Neural cell (in vitro differentiated cells): ENCODE results near the gene THBS1. TPM values are rescaled to one million over a fixed set of nuclear protein-coding genes. Genes with fewer than 3 reads are reported as not detected.

Experiments used
- H2AFZ ChIP-seq: fragments of 200-600, 300-800 bp; sonication (generic), shearing (Covaris generic); 2 replicates; pipeline ENCODE4 v1.6.0; 2014; ENCODE audit warnings: low read depth, mild to moderate bottlenecking, antibody characterized with exemption, low read length, moderate library complexity
- H3F3A ChIP-seq: fragments of 200-600 bp; shearing (Covaris generic); 2 replicates; pipeline ENCODE4 v1.6.1; 2016; ENCODE audit warnings: mild to moderate bottlenecking, moderate library complexity, mixed read lengths, antibody characterized with exemption, low read length; ENCODE audit not compliant: insufficient read depth, poor library complexity, severe bottlenecking
- H3K27ac ChIP-seq: fragments of 200-600, 300-800 bp; sonication (generic), shearing (Covaris generic); 2 replicates; pipeline ENCODE4 v1.5.1; 2014; ENCODE audit warnings: mild to moderate bottlenecking, low read length, moderate library complexity
- H3K27me3 ChIP-seq: fragments of 300-800, 200-600 bp; sonication (generic), shearing (Covaris generic); 2 replicates; pipeline ENCODE4 v1.6.0; 2014; ENCODE audit warnings: mild to moderate bottlenecking, low read depth, low read length, moderate library complexity; ENCODE audit not compliant: insufficient read depth
- H3K36me3 ChIP-seq: fragments of 300-800, 200-600 bp; sonication (generic), shearing (Covaris generic); 2 replicates; pipeline ENCODE4 v1.5.1; 2014; ENCODE audit warnings: mild to moderate bottlenecking, antibody characterized with exemption, low read length, moderate library complexity; ENCODE audit not compliant: insufficient read depth
- H3K4me2 ChIP-seq: fragments of 300-800, 200-600 bp; sonication (generic), shearing (Covaris generic); 2 replicates; pipeline ENCODE4 v1.6.0; 2014; ENCODE audit warnings: mild to moderate bottlenecking, low read length
- H3K4me3 ChIP-seq: fragments of 300-800, 200-600 bp; sonication (generic), shearing (Covaris generic); 2 replicates; pipeline ENCODE4 v1.5.1; 2014; ENCODE audit warnings: mild to moderate bottlenecking, low read length, moderate library complexity
- H3K79me2 ChIP-seq: fragments of 200-600 bp; shearing (Covaris generic); replicated peaks from 2 replicates; pipeline ENCODE4 v1.6.0; 2014; ENCODE audit warnings: mild to moderate bottlenecking, low read length, moderate library complexity; ENCODE audit not compliant: insufficient read depth
- H3K9ac ChIP-seq: fragments of 300-800, 200-600 bp; sonication (generic), shearing (Covaris generic); 2 replicates; pipeline ENCODE4 v1.6.1; 2016; ENCODE audit warnings: mild to moderate bottlenecking, low read length, mixed read lengths
- H3K9me2 ChIP-seq: fragments of 200-600 bp; shearing (Covaris generic); 2 replicates; pipeline ENCODE4 v1.6.1; 2016; ENCODE audit warnings: mild to moderate bottlenecking, low read length, mixed read lengths; ENCODE audit not compliant: insufficient read depth
- H3K9me3 ChIP-seq: fragments of 200-600, 300-800 bp; sonication (generic), shearing (Covaris generic); 2 replicates; pipeline ENCODE4 v1.6.1; 2016; ENCODE audit warnings: mild to moderate bottlenecking, mixed run types, low read length, moderate library complexity, mixed read lengths
- H4K20me1 ChIP-seq: fragments of 200-600 bp; shearing (Covaris generic); 2 replicates; pipeline ENCODE4 v1.6.1; 2016; ENCODE audit warnings: mild to moderate bottlenecking, mixed run types; ENCODE audit not compliant: insufficient read depth
- EP300 ChIP-seq: fragments of 450-650 bp; conservative IDR thresholded peaks from 2 replicates; pipeline ENCODE4 v1.6.1; 2014; ENCODE audit warnings: antibody characterized with exemption, mild to moderate bottlenecking, moderate library complexity; ENCODE audit not compliant: poor library complexity, severe bottlenecking
- EZH2 ChIP-seq: fragments of 200-600, 300-800 bp; shearing (Covaris generic), sonication (generic); IDR thresholded peaks from 2 replicates; pipeline ENCODE4 v1.6.1; 2014; ENCODE audit warnings: antibody characterized with exemption, low read length, borderline replicate concordance, mild to moderate bottlenecking; ENCODE audit not compliant: insufficient read depth, poor library complexity, severe bottlenecking
- MXI1 ChIP-seq: fragments of 450-650 bp; conservative IDR thresholded peaks from 2 replicates; pipeline ENCODE4 v1.6.1; 2014; ENCODE audit warnings: antibody characterized with exemption, mild to moderate bottlenecking; ENCODE audit not compliant: poor library complexity, severe bottlenecking
- POLR2AphosphoS5 ChIP-seq: IDR thresholded peaks from 2 replicates; pipeline ENCODE4 v1.6.1; 2012
- RAD21 ChIP-seq: fragments of 450-650 bp; conservative IDR thresholded peaks from 2 replicates; pipeline ENCODE4 v1.6.1; 2014; ENCODE audit warnings: antibody characterized with exemption, mild to moderate bottlenecking, moderate library complexity
- REST ChIP-seq: IDR thresholded peaks from 2 replicates; pipeline ENCODE4 v1.6.1; 2012; ENCODE audit warnings: borderline replicate concordance
- SMC3 ChIP-seq: fragments of 450-650 bp; conservative IDR thresholded peaks from 2 replicates; pipeline ENCODE4 v1.6.1; 2014; ENCODE audit warnings: antibody characterized with exemption, mild to moderate bottlenecking, moderate library complexity; ENCODE audit not compliant: poor library complexity
- TAF1 ChIP-seq: IDR thresholded peaks from 2 replicates; pipeline ENCODE4 v1.6.1; 2012; ENCODE audit warnings: low read depth
- polyA plus RNA-seq: library from polyadenylated mRNA; depleted of rRNA; stranded (reverse); fragments of >200 nt; gene quantifications from 2 replicates; pipeline ENCODE4 v1.2.3, GENCODE V29; 2014
- TF ChIP-seq, protein P1 (sequence below): fragments of 450-650 bp; IDR thresholded peaks from 2 replicates; pipeline ENCODE4 v1.5.1; 2014; ENCODE audit warnings: antibody characterized with exemption, mild to moderate bottlenecking, moderate library complexity; ENCODE audit not compliant: poor library complexity, severe bottlenecking

The THBS1 gene
- polyA plus RNA-seq, 1 donor from 2014 or later: 0.22 TPM

DNA sequence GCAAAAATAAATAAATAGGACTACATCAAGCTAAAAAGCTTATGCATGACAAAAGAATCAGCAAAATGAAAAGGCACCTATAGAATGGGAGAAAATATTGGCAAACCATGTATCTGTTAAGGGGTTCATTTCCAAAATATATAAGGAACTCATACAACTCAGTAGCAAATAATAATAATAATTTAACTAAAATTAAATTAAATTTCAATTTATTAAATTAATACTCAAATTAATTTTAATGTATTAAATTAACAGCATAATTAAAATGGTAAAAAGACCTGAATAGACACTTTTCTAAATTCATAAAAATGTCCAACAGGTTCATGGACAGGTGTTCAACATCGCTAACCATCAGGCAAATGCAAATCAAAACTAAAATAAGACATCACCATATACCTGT, 34.0 kb upstream of the THBS1 start:
- H3K9me2 ChIP-seq: no peaks in the 10 kb centered on the region
- H3K36me3 ChIP-seq: no peaks in the 10 kb centered on the region
- H3F3A ChIP-seq: no peaks in the 10 kb centered on the region
- H3K27ac ChIP-seq: no peak overlapping the region
- TF ChIP-seq SMC3: no peak
- no peak for TF ChIP-seq EP300
- no peak for TF ChIP-seq EZH2
- TF ChIP-seq POLR2AphosphoS5: no peak
- no peak for TF ChIP-seq TAF1
- no peak for TF ChIP-seq MXI1
- TF ChIP-seq, protein P1, sequence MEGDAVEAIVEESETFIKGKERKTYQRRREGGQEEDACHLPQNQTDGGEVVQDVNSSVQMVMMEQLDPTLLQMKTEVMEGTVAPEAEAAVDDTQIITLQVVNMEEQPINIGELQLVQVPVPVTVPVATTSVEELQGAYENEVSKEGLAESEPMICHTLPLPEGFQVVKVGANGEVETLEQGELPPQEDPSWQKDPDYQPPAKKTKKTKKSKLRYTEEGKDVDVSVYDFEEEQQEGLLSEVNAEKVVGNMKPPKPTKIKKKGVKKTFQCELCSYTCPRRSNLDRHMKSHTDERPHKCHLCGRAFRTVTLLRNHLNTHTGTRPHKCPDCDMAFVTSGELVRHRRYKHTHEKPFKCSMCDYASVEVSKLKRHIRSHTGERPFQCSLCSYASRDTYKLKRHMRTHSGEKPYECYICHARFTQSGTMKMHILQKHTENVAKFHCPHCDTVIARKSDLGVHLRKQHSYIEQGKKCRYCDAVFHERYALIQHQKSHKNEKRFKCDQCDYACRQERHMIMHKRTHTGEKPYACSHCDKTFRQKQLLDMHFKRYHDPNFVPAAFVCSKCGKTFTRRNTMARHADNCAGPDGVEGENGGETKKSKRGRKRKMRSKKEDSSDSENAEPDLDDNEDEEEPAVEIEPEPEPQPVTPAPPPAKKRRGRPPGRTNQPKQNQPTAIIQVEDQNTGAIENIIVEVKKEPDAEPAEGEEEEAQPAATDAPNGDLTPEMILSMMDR: no peak
- H3K27me3 ChIP-seq: no peaks in the 10 kb centered on the region
- no peak overlapping the region for H2AFZ ChIP-seq
- H3K9ac ChIP-seq: no peak overlapping the region
- H3K4me2 ChIP-seq: no peak overlapping the region
- no peak overlapping the region for H3K4me3 ChIP-seq
- H3K79me2 ChIP-seq: no peaks in the 10 kb centered on the region
- no peaks in the 10 kb centered on the region for H3K9me3 ChIP-seq
- no peaks in the 10 kb centered on the region for H4K20me1 ChIP-seq

DNA sequence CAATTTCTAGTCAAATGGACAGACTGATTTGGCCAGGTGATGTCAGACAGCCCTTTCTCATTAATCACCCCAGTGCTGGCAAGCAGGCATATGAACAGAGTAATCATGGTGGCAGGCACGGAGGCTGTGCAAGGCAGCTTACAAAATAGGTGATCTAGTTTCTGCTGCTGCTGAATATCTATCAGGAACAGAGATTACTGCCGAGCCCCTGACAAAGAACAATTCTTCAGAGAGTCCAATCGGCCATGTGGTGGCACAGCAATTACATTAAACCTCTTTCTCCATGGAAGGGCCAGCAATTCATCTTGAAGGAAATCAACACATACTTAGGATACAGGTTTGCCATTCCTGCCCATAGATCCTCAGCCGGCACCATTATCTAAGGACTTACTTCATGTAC, 32.3 kb upstream of the THBS1 start:
- Histone ChIP-seq H3K9me2 (no peaks in the 10 kb centered on the region), H3K9ac (no peak overlapping the region), H3K79me2 (no peaks in the 10 kb centered on the region), H3K9me3 (no peaks in the 10 kb centered on the region), H2AFZ (no peak overlapping the region), H3K27me3 (no peaks in the 10 kb centered on the region), H3K4me2 (no peak overlapping the region), H3K27ac (no peak overlapping the region), H3F3A (no peaks in the 10 kb centered on the region), H4K20me1 (no peaks in the 10 kb centered on the region), H3K4me3 (no peak overlapping the region), H3K36me3 (no peaks in the 10 kb centered on the region)
- TF ChIP-seq POLR2AphosphoS5 (no peak), RAD21 (no peak)

GRCh38 chr15:39549912-39550311, 31.0 kb upstream of the THBS1 start:
- Histone ChIP-seq H3K9me2 (no peaks in the 10 kb centered on the region), H3K9ac (no peak overlapping the region), H3K9me3 (no peaks in the 10 kb centered on the region), H3K36me3 (no peaks in the 10 kb centered on the region), H3F3A (no peaks in the 10 kb centered on the region), H3K79me2 (no peaks in the 10 kb centered on the region), H3K27me3 (no peaks in the 10 kb centered on the region), H3K4me2 (no peak overlapping the region), H3K4me3 (no peak overlapping the region), H4K20me1 (no peaks in the 10 kb centered on the region), H3K27ac (no peak overlapping the region), H2AFZ (no peak overlapping the region)
- TF ChIP-seq TAF1 (no peak), SMC3 (no peak), MXI1 (no peak), EZH2 (no peak), RAD21 (no peak)

DNA sequence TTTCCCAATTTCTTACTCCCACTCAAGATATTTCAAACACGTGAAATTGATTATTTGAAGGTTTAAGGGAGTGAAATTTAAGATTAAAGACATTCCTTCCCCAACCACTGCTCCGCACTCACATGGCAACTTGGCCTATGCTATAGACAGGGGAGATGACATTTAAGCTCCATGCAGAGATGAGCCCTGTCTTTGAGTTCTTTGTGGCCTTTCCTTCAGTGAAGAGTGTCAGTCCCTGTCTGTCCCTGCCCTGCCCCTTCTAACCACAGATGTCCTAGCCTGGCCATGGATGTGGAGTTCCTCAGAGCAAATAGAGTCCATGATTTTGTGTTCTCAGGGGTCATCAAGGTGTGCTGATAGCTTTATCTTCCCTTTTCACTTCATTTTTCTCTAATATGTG, 29.4 kb upstream of the THBS1 start:
- no peaks in the 10 kb centered on the region for H3K27me3 ChIP-seq
- no peaks in the 10 kb centered on the region for H3F3A ChIP-seq
- no peak for TF ChIP-seq RAD21
- TF ChIP-seq REST: no peak
- no peak for TF ChIP-seq TAF1
- no peak for TF ChIP-seq POLR2AphosphoS5
- TF ChIP-seq MXI1: no peak
- TF ChIP-seq SMC3: no peak
- TF ChIP-seq EZH2: no peak
- TF ChIP-seq EP300: no peak
- TF ChIP-seq, protein P1: no peak
- no peaks in the 10 kb centered on the region for H3K9me2 ChIP-seq
- no peak overlapping the region for H2AFZ ChIP-seq
- no peak overlapping the region for H3K4me2 ChIP-seq
- H3K4me3 ChIP-seq: no peak overlapping the region
- no peaks in the 10 kb centered on the region for H3K36me3 ChIP-seq
- H3K9me3 ChIP-seq: no peaks in the 10 kb centered on the region
- H4K20me1 ChIP-seq: no peaks in the 10 kb centered on the region
- H3K9ac ChIP-seq: no peak overlapping the region
- no peak overlapping the region for H3K27ac ChIP-seq
- H3K79me2 ChIP-seq: no peaks in the 10 kb centered on the region
